B cell (primary cell): Measurements from ENCODE around the gene SETDB1. TPM values are rescaled to one million over a fixed set of nuclear protein-coding genes. Genes with fewer than 3 reads are reported as not detected.
A peak's percentile ranks its signal among the peaks of the same experiment; 100 is the strongest.

Source experiments
- ATAC-seq: fragments of 200-7000 bp; cut with Tn5 transposase; one replicate; pipeline ENCODE4 v1.10.0; 2021; ENCODE audit warnings: low read depth, mild to moderate bottlenecking, moderate number of reproducible peaks, moderate library complexity
- CTCF ChIA-PET: fragments of 350-600 bp; sonication (Branson Sonifier 250); formaldehyde crosslinking; loops from one replicate; lab custom pipeline; 2021; ENCODE audit warnings: antibody characterized with exemption, inconsistent platforms; lab: Charles Lee
- POLR2A ChIA-PET: fragments of 350-600 bp; sonication (Branson Sonifier 250); formaldehyde crosslinking; loops from one replicate; lab custom pipeline; 2021; ENCODE audit warnings: antibody characterized with exemption; lab: Charles Lee
- DNase-seq: peaks from one replicate; pipeline ENCODE4 v3.0.0; 2013
- H2AFZ ChIP-seq: 2 replicates; pipeline ENCODE4 v1.6.1; 2012; ENCODE audit warnings: mild to moderate bottlenecking, low read depth, low read length; ENCODE audit not compliant: insufficient read depth, poor library complexity, severe bottlenecking
- H3K27ac ChIP-seq, 2 donors: 1 replicate in 1 of 2; 2 replicates in 1 of 2; pipeline ENCODE4 v1.5.1; 2012 to 2013; ENCODE audit warnings: low read length in 2 of 2, mild to moderate bottlenecking in 2 of 2, moderate library complexity in 1 of 2
- H3K27me3 ChIP-seq, 4 experiments: fragments of 200-600 bp in 1 of 4; sonication (generic) in 1 of 4; replicated peaks in 1 of 4; 1 replicate in 2 of 4; 2 replicates in 2 of 4; pipeline versions ENCODE4 v1.6.1 to v1.7.0; 2013 to 2016; ENCODE audit warnings: low read length in 3 of 4, mild to moderate bottlenecking in 2 of 4, mixed read lengths in 1 of 4, moderate library complexity in 1 of 4; ENCODE audit not compliant: insufficient read depth in 4 of 4, control insufficient read depth in 3 of 4; ENCODE audit errors: control extremely low read depth in 1 of 4
- H3K36me3 ChIP-seq, 2 experiments: replicated peaks in 1 of 2; 1 replicate in 1 of 2; 2 replicates in 1 of 2; pipeline versions ENCODE4 v1.6.1 to v1.7.1; 2013; ENCODE audit warnings: low read length in 1 of 2; ENCODE audit not compliant: insufficient read depth in 2 of 2, control insufficient read depth in 1 of 2; ENCODE audit errors: control extremely low read depth in 1 of 2, extremely low read depth in 1 of 2
- H3K4me1 ChIP-seq, 2 donors: fragments of 200-600 bp in 1 of 2; sonication (generic) in 1 of 2; 1 replicate in 1 of 2; 2 replicates in 1 of 2; pipeline versions ENCODE4 v1.5.1 to v1.6.1; 2013 to 2017; ENCODE audit warnings: low read length in 2 of 2; ENCODE audit not compliant: control insufficient read depth in 2 of 2, insufficient read depth in 2 of 2
- H3K4me2 ChIP-seq: replicated peaks from 2 replicates; pipeline ENCODE3; 2012; ENCODE audit warnings: mild to moderate bottlenecking, low read depth, low read length; ENCODE audit not compliant: poor library complexity, severe bottlenecking
- H3K4me3 ChIP-seq, 5 experiments: fragments of 200-600 bp in 1 of 5; sonication (generic) in 1 of 5; 1 replicate in 3 of 5; 2 replicates in 2 of 5; pipeline versions ENCODE4 v1.5.1 to v1.7.0; 2011 to 2016; ENCODE audit warnings: low read length in 4 of 5, mild to moderate bottlenecking in 4 of 5, low read depth in 2 of 5, control low read depth in 1 of 5, moderate library complexity in 1 of 5; ENCODE audit not compliant: insufficient read depth in 1 of 5; ENCODE audit errors: control extremely low read depth in 1 of 5, extremely low read depth in 1 of 5
- H3K79me2 ChIP-seq: fragments of 200-600 bp; sonication (generic); one replicate; pipeline ENCODE4 v1.6.0; 2016; ENCODE audit warnings: low read length; ENCODE audit not compliant: control insufficient read depth, insufficient read depth
- H3K9ac ChIP-seq: fragments of 200-600 bp; sonication (generic); 2 replicates; pipeline ENCODE4 v1.6.1; 2017; ENCODE audit warnings: mild to moderate bottlenecking, low read length, moderate library complexity
- H3K9me3 ChIP-seq, 3 donors: one replicate each; pipeline versions ENCODE4 v1.6.1 to v1.7.1; 2013; ENCODE audit warnings: low read length in 2 of 3; ENCODE audit not compliant: control insufficient read depth in 2 of 3, insufficient read depth in 1 of 3; ENCODE audit errors: control extremely low read depth in 1 of 3
- H4K20me1 ChIP-seq: 2 replicates; pipeline ENCODE4 v1.6.0; 2012; ENCODE audit warnings: mild to moderate bottlenecking, low read length; ENCODE audit not compliant: insufficient read depth, control insufficient read depth, poor library complexity, severe bottlenecking
- H3K27ac Mint-ChIP-seq: one replicate; pipeline ENCODE4 v1.8.0; 2021; ENCODE audit warnings: mixed read lengths
- H3K27me3 Mint-ChIP-seq: one replicate; pipeline ENCODE4 v1.8.0; 2021; ENCODE audit warnings: mixed read lengths
- H3K4me1 Mint-ChIP-seq: one replicate; pipeline ENCODE4 v1.8.0; 2021; ENCODE audit warnings: mixed read lengths
- H3K4me3 Mint-ChIP-seq: one replicate; pipeline ENCODE4 v1.8.0; 2021; ENCODE audit warnings: mixed read lengths
- H3K9me3 Mint-ChIP-seq: one replicate; pipeline ENCODE4 v1.8.0; 2022; ENCODE audit warnings: mixed read lengths; ENCODE audit not compliant: insufficient read depth
- CTCF ChIP-seq: fragments of 200-600 bp; IDR thresholded peaks from one replicate; pipeline ENCODE4 v1.8.0; 2022; ENCODE audit warnings: antibody characterized with exemption, mild to moderate bottlenecking
- EZH2 ChIP-seq: IDR thresholded peaks from 2 replicates; pipeline ENCODE4 v1.6.1; 2012; ENCODE audit warnings: borderline replicate concordance, low read depth, mild to moderate bottlenecking, moderate library complexity, low read length; ENCODE audit not compliant: insufficient read depth, poor library complexity, severe bottlenecking
- WGBS: methylation state at CpG from one replicate; pipeline ENCODE4 v1.1.5; 2013; ENCODE audit warnings: missing lambda C conversion rate; ENCODE audit not compliant: insufficient coverage; 5-methylcytosine and 5-hydroxymethylcytosine counted together
- intact Hi-C: fragments of 100-400 bp; cut with micrococcal nuclease; formaldehyde crosslinking; loops from one replicate; pipeline ENCODE4 v1.10.0; 2022
- polyA plus RNA-seq: library from polyadenylated mRNA; depleted of rRNA; stranded (reverse); fragments of >200 nt; gene quantifications from 2 replicates; pipeline ENCODE4 v1.2.3, GENCODE V29; 2012
- total RNA-seq, 2 donors: library from RNA; stranded (reverse); fragments of 120-200 nt in 1 of 2; gene quantifications; 1 replicate in 1 of 2; 2 replicates in 1 of 2; pipeline versions ENCODE4 v1.2.3 to v1.2.4, GENCODE V29; 2013 to 2022

The SETDB1 gene
- total and polyA plus RNA-seq, 2 donors (not counting 1 experiment from before 2014, with no cell fraction given): 57.4 to 115 TPM

DNA sequence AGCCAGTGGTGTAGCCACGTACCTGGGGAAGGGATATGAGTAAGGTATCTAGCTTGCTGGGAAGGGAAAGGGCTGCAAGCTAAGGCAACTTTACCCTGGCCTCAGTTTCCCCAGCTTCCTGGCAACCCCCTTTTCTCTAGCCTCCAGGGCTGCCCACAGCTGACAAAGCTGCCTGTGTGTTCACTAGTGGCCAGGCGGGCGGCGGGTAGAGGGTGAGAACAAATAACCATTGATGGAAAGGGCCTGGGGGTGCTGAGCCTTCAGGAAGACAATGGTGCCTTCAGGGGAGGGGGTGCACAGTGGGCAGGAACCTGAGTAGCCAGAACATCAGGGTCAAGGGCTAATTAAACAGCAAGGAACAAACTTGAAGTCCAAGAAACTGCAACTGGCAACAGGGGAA is 42.3 kb downstream of the SETDB1 start:
- H3K27me3 Mint-ChIP-seq: no peaks in the 10 kb centered on the region
- Histone ChIP-seq H3K4me3 (no peak overlapping the region), H4K20me1 (peaks cover 56% of the 10 kb centered on the region), H3K4me1 (peaks cover 21 to 26% of the 10 kb centered on the region in 2 donors), H3K36me3 (peaks cover 2 to 51% of the 10 kb centered on the region in 2 experiments), H3K27me3 (no peaks in the 10 kb centered on the region), H3K27ac (no peak overlapping the region), H3K9ac (no peak overlapping the region), H3K4me2 (no peak overlapping the region), H3K79me2 (peaks cover 47% of the 10 kb centered on the region), H3K9me3 (no peaks in the 10 kb centered on the region), H2AFZ (no peak overlapping the region)
- H3K9me3 Mint-ChIP-seq: no peaks in the 10 kb centered on the region
- ATAC-seq (no peak), DNase-seq (no peak)
- 100% methylated on average over 3 of the region's 4 CpGs for WGBS
- intact Hi-C loops: no loop called here
- no peak for TF ChIP-seq EZH2
- no peak for TF ChIP-seq CTCF
- H3K4me3 Mint-ChIP-seq: no peak overlapping the region
- H3K27ac Mint-ChIP-seq: peak overlapping the region; percentile 18
- H3K4me1 Mint-ChIP-seq: peaks cover 32% of the 10 kb centered on the region
- POLR2A ChIA-PET: no interaction called here
- CTCF ChIA-PET: interaction anchor here (4.1 kb wide), 1 partner anchor 12 kb away, joined by 14 read pairs; no protein-coding TSS in a partner anchor

DNA sequence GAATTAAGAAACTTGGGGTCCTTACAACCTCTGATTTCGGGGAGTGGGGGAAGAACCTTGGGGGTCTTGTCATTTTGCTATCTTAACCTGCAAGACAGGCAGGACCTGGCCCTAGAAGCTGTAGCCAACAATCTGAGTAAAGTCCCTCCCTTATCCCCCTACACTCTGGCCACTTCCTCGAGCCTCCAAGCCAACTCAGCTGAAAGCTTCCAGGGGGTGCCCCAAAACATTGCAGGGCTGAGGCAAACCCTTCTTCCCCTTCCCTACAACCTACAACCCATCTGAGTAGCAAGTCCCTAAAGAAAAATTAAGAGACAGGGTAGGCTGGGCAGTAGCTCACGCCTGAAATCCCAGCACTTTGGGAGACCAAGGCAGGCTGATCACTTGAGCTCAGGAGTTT is 43.5 kb downstream of the SETDB1 start:
- Mint-ChIP-seq H3K9me3 (no peaks in the 10 kb centered on the region), H3K4me1 (peaks cover 35% of the 10 kb centered on the region), H3K27ac (peak overlapping the region; percentile 20), H3K4me3 (no peak overlapping the region), H3K27me3 (no peaks in the 10 kb centered on the region)
- H3K79me2 ChIP-seq: peaks cover 54% of the 10 kb centered on the region
- H2AFZ ChIP-seq: no peak overlapping the region
- H3K27ac ChIP-seq: no peak overlapping the region
- ChIA-PET POLR2A (no interaction called here), CTCF (interaction anchor here (0.7 to 1.8 kb wide), 2 partner anchors 10 to 12 kb away, joined by 3 to 9 read pairs; no protein-coding TSS in a partner anchor)
- peaks cover 56% of the 10 kb centered on the region for H4K20me1 ChIP-seq
- no peak overlapping the region for H3K9ac ChIP-seq
- TF ChIP-seq CTCF: no peak
- no peak for TF ChIP-seq EZH2
- 59% methylated on average over 2 of the region's 3 CpGs for WGBS
- H3K4me2 ChIP-seq: no peak overlapping the region
- peaks cover 2 to 39% of the 10 kb centered on the region in 2 experiments for H3K36me3 ChIP-seq
- H3K27me3 ChIP-seq: no peaks in the 10 kb centered on the region
- no peak for DNase-seq
- H3K9me3 ChIP-seq: no peaks in the 10 kb centered on the region
- intact Hi-C loops: no loop called here
- H3K4me3 ChIP-seq: no peak overlapping the region
- ATAC-seq: no peak
- H3K4me1 ChIP-seq: peaks cover 23 to 31% of the 10 kb centered on the region in 2 donors
